ENCODE results near the gene TBL3. TPM values are rescaled to one million over a fixed set of nuclear protein-coding genes. Genes with fewer than 3 reads are reported as not detected.

TBL3 gene
- total and polyA plus RNA-seq, 2 of the 8 experiments (the other 6 are each of a cell fraction or from before 2014, with no cell fraction given) = 65.8 to 137 TPM

DNA sequence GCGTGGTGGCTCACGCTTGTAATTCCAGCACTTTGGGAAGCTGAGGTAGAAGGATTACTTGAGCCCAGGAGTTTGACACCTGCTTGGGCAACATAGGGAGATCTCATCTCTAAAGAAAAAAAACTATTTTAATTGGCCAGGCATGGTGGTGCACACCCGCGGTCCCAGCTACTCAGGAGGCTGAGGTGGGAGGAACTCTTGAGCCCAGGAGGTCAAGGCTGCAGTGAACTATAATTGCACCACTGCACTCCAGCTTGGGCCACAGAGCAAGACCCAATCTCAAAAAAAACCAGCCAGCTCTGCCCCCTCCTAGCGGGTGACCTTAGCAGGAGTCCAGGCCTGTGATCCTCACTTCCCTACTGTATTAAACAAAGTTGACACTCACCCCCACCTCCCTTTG, 47.8 kb upstream of the TBL3 start (continued):
- TF ChIP-seq JUND (IDR thresholded peaks at IDR 0.05; ENCODE audit: low read length) = no peak
- TF ChIP-seq MAFK (IDR thresholded peaks at IDR 0.05; ENCODE audit: low read depth, low read length) = no peak
- TF ChIP-seq SAP30 (IDR thresholded peaks at IDR 0.05; ENCODE audit: insufficient read depth, insufficient replicate concordance, low read length) = no peak
- TF ChIP-seq GTF2F1 (IDR thresholded peaks at IDR 0.05; ENCODE audit: borderline replicate concordance, low read depth, low read length) = no peak
- no peak for TF ChIP-seq EGR1 (IDR thresholded peaks at IDR 0.05; ENCODE audit: borderline replicate concordance, low read depth, low read length)

Data from H1 (cell line).